Measurements from ENCODE around the gene MYO5A. TPM values are rescaled to one million over a fixed set of nuclear protein-coding genes. Genes with fewer than 3 reads are reported as not detected.
A peak's percentile ranks its signal among the peaks of the same experiment; 100 is the strongest.

Gene MYO5A
- total and polyA plus RNA-seq, 2 donors (not counting 3 experiments of a cell fraction or from before 2014, with no cell fraction given) = 31.9 to 91.9 TPM

- CTCF ChIA-PET = no interaction called here
- no peaks in the 10 kb centered on the region for H3K9me3 ChIP-seq (replicated peaks; ENCODE audit: control insufficient read depth, insufficient read depth, low read length)
- intact Hi-C loops (cut with micrococcal nuclease) = no loop called here
- no peaks in the 10 kb centered on the region for H3K36me3 ChIP-seq (ENCODE audit: control insufficient read depth in 2 of 2, extremely low read depth in 1 of 2, insufficient read depth in 2 of 2, low read length in 2 of 2)
- no peak overlapping the region for H3K9ac ChIP-seq (replicated peaks; ENCODE audit: extremely low read depth, insufficient read depth, low read length)
- BruUV-seq (replicated peaks) = no TSS peak
- no peak overlapping the region for H2AFZ ChIP-seq (ENCODE audit: low read depth, low read length)
- POLR2A ChIA-PET = no interaction called here
- FAIRE-seq (no peak), DNase-seq (ENCODE audit: low read depth, low spot score) (no peak)
- no peaks in the 10 kb centered on the region for H3K27me3 ChIP-seq (ENCODE audit: control insufficient read depth in 2 of 2, insufficient read depth in 2 of 2, low read length in 2 of 2)
- peak overlapping the region; percentile 32 for H3K27ac ChIP-seq (ENCODE audit: insufficient read depth, low read depth, low read length)
- H3K4me1 ChIP-seq (ENCODE audit: control insufficient read depth, extremely low read depth, insufficient read depth, low read length) = peaks cover 80% of the 10 kb centered on the region
- no peak for TF ChIP-seq CTCF (IDR thresholded peaks at IDR 0.05; ENCODE audit: extremely low read depth in 1 of 2, insufficient read depth in 1 of 2, low read depth in 1 of 2, low read length in 2 of 2)
- no peak for TF ChIP-seq MYC (IDR thresholded peaks at IDR 0.05; ENCODE audit: low read depth, low read length)
- no peak for TF ChIP-seq POLR2AphosphoS5 (IDR thresholded peaks at IDR 0.05; ENCODE audit: insufficient read depth, low read depth, low read length)
- no peak for TF ChIP-seq EZH2 (IDR thresholded peaks at IDR 0.05; ENCODE audit: borderline replicate concordance, low read depth, low read length, severe bottlenecking)
- TF ChIP-seq POLR2A (IDR thresholded peaks at IDR 0.05; ENCODE audit: low read depth, low read length) = no peak
- no peak for TF ChIP-seq JUN (IDR thresholded peaks at IDR 0.05; ENCODE audit: borderline replicate concordance, insufficient read depth, insufficient read length, low read depth)
- TF ChIP-seq MAX (IDR thresholded peaks at IDR 0.05; ENCODE audit: insufficient read depth, insufficient read length) = no peak
- no peak for TF ChIP-seq FOS (IDR thresholded peaks at IDR 0.05; ENCODE audit: borderline replicate concordance, insufficient read depth, low read length)
- TF ChIP-seq GATA2 (IDR thresholded peaks at IDR 0.05; ENCODE audit: insufficient read depth, insufficient read length, low read depth, low read length) = no peak
- no peak overlapping the region for H3K4me3 ChIP-seq (replicated peaks in 1 of 3; ENCODE audit: insufficient read depth in 1 of 3, low read depth in 1 of 3, low read length in 3 of 3)
- H3K79me2 ChIP-seq (ENCODE audit: control insufficient read depth, insufficient read depth, low read length) = peaks cover 81% of the 10 kb centered on the region
- H3K4me2 ChIP-seq (ENCODE audit: insufficient read depth, low read length) = no peak overlapping the region
- dilution Hi-C loops (cut with MboI; ENCODE audit: extremely low pct_ligation_motif_present, low sequenced_read_pairs) = no loop called here
- no peaks in the 10 kb centered on the region for H3K9me1 ChIP-seq (replicated peaks; ENCODE audit: control insufficient read depth, extremely low read depth, insufficient read depth, low read length)
- H4K20me1 ChIP-seq (replicated peaks; ENCODE audit: control insufficient read depth, extremely low read depth, insufficient read depth, low read length) = no peaks in the 10 kb centered on the region
Observed at GRCh38 chr15:52486003-52486996, 42.4 kb downstream of the MYO5A start.

Data from endothelial cell of umbilical vein (primary cell).